ENCODE data around the gene ABCG4.
"Not testable (repeated sequence)": the region's sequence is repeated elsewhere in the genome, so short reads cannot be mapped to it uniquely, and the experiment has no call there.

ABCG4 gene

DNA sequence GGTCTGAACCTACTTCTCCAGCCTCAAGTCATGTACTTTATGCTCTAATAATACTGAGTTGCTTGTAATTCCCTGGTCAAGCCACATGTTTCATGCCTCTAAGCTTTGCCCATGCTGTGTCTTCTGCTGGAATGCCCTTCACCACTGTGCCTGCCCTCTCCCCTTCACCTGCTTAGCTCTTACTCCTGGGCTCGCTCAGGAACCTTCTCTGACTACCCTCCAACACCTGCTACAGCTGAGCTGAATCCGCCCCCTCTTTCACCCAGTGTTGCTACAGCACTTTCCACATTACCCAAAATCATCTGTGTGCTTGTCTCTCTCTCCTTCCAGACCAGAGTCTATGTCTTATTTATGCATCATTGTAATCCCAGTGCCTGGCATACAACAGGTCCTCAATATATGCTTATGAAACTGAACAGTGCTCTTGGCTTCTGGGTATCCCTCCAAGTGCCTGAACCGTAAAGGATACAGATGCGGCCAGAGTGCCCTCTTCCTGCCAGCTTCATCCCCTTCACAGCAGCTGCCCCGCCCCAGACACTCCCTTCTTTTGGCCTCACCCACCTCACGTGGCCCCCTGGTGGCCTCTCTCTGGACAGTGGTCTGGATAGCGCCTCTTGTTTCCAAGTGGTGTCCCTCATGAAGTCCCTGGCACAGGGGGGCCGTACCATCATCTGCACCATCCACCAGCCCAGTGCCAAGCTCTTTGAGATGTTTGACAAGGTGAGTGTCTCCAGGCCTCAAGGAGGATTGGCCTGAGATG lies 7.1 kb downstream of the ABCG4 start:
- no peak for DNase-seq

- no peak for DNase-seq
Measured at GRCh38 chr11:119156496-119156895, 7.6 kb downstream of the ABCG4 start.

DNA sequence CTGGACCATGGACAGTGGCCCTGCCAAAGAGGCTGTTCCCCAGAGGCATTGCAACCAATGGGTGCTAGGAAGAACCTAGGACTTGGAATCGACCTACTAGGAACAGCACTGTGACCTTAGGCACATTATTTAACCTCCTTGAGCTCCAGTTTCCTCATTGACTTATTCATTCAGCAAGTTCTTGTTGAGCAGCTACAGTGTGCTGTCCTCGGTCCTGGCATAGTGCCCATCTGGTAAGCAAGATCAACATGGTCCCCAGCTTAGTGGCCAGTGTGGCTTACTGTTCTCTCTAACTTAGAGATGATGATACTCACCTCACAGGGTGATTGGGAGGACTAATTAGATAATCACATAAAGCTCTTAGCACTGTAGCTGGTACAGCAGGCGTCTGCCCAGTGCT lies 8.2 kb downstream of the ABCG4 start:
- DNase-seq: no peak

DNA sequence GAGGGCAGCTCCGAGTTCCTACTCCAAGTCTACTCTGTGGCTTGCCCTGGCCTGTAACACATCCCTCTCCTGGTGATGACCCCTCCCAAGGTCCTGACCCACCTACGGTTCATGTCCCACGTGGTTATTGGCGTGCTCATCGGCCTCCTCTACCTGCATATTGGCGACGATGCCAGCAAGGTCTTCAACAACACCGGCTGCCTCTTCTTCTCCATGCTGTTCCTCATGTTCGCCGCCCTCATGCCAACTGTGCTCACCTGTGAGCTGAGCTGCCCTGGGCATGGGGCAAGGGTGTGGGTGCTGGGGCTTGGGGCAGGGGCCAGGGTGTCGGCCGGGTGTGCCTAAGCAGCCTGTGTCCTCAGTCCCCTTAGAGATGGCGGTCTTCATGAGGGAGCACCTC lies 9.6 kb downstream of the ABCG4 start:
- DNase-seq: no peak

DNA sequence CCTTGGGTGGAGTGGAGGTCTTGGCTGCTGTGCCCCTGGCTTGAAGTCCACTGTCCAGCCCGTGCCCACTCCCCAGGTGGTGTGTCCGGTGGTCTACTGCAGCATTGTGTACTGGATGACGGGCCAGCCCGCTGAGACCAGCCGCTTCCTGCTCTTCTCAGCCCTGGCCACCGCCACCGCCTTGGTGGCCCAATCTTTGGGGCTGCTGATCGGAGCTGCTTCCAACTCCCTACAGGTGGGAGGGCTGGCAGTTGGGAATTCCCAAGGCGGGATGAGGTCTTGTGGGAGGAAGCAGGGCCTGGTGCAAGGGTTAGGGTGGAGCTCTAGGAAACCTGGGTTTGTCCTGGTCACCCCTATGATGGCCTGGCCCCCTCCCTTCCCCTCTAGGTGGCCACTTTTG lies 11.3 kb downstream of the ABCG4 start:
- no peak for DNase-seq

DNA sequence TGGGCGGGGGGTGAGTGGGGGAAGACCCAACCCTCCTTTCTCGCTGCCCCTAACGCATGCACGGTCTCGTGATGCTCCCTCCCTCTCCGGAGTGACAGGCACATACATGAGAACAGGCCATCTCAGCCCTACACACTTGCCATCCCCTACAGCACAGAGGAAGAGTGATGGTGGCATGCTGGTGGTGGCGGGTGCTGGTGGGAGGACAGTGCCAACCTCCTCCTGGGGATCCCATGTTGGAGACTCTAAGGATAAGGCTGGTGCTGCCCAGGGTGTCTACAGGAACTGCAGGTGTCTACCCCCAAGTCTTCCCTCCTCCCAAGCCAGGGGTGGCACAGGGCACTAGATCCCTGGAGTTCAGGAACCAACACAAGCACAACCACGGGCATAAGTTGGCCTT lies 13.0 kb downstream of the ABCG4 start:
- no peak for DNase-seq

DNA sequence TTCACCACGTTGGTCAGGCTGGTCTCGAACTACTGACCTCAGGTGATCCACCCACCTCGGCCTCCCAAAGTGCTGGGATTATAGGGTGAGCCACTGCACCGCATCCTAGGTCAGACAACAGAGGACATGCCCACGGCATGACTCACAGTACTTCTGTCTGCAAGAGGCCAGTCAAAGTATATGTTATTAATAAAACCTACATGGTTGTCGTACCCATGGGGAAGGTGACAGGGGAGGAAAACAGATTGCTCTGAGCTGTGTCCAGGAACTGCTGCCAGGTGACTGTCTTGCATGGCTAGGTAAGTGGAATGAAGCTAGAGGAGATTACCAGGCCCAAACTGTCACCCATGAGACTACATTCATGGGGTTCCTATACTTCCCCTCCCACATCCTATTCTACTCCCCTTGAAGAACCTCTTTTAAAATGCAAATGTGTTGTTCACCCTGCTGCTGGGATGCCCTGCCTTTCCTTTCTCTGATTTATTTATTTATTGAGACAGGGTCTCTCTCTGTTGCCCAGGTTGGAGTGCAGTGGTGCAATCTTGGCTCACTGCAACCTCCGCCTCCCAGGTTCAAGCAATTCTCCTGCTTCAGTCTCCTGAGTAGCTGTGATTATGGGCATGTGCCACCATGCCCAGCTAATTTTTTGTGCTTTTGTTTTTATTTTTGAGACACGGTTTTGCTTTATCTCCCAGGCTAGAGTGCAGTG lies 17.7 kb downstream of the ABCG4 start:
- no peak for DNase-seq

- DNase-seq: not testable (repeated sequence)
Measured at GRCh38 chr11:119167077-119167458, 18.2 kb downstream of the ABCG4 start.

DNA sequence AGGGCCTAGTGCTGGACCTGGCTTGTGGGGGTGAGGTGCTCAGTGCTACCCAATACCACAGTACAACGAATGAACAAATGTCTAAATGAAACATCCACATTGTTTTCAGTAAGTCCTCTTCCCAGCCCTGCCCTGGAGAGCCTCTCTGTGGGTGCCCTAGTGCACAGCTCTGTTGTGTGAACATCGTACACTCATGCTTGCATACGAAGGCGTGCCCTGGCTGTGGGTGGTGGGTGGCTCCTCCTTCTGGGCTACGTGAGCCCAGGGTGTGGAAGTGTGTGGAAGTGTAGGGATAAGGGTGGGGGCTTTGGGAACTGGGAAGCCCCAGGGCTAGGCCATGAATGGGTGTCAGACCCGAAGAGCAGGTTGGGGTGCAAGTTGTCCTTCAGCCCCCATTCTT lies 19.1 kb downstream of the ABCG4 start:
- no peak for DNase-seq

- DNase-seq: peak; percentile 80
Measured at GRCh38 chr11:119168471-119169281, 19.8 kb downstream of the ABCG4 start, which contains the start of gene NLRX1. TSS of gene NLRX1 (plus strand) at chr11:119168725. CDS start at chr11:119171404, 2,679 bp downstream.

DNA sequence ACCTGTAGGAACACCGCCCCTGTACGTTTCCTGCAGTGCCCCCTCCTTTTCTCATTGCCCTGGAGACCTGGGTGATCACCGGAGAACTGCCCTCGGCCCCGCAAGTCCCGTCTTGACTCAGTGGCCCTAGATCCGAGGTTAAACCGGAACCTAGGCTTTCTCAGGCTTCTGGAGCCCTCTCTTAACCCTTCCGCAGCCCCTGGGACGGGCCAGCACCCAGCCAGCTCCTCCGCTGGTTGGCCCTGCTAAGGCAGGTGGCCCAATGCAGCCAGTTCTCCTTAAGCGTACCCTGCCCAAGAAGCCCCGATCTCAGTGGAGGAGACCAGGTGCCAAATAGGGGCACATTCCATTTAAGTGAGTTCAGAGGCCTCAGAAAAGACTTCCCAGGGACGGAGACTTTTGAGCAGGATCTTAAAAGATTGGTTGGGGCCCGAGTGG lies 20.4 kb downstream of the ABCG4 start:
- no peak for DNase-seq

DNA sequence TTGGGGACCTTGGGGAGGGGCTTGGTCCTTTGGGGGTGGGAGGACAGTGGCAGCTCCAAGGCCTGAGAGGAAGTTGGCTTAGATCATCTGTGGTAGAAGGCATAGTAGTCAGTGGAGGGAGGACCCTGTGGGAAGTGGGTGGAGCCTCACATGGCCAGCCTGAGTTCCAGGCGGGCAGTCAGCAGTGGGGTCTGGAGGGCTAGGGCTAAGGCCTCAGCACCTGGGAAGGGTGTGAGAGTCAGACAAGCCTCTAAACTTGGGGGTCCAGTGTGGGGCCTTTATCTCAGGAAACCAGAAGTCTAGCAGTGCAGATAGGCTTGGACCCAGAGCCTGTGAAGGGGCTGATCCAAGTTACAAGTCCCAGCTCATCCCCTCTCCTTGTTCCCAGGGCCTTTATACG lies 23.7 kb downstream of the ABCG4 start:
- no peak for DNase-seq

GRCh38 chr11:119173453-119173852 lies 24.6 kb downstream of the ABCG4 start:
- no peak for DNase-seq

GRCh38 chr11:119175493-119176077 lies 26.7 kb downstream of the ABCG4 start:
- DNase-seq: no peak

GRCh38 chr11:119178166-119178680 lies 29.4 kb downstream of the ABCG4 start:
- no peak for DNase-seq

- DNase-seq: no peak
Measured at GRCh38 chr11:119179342-119179741, 30.5 kb downstream of the ABCG4 start.

DNA sequence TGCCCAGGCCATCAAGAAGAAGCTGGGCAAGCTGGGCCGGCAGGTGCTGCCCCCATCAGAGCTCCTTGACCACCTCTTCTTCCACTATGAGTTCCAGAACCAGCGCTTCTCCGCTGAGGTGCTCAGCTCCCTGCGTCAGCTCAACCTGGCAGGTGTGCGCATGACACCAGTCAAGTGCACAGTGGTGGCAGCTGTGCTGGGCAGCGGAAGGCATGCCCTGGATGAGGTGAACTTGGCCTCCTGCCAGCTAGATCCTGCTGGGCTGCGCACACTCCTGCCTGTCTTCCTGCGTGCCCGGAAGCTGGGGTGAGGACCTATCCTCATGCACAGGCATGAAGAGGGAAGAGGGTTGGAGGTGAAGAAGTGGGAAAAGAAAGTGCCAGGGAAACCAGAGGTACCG lies 31.1 kb downstream of the ABCG4 start:
- DNase-seq: no peak

GRCh38 chr11:119180729-119181676 lies 32.2 kb downstream of the ABCG4 start:
- DNase-seq: no peak

DNA sequence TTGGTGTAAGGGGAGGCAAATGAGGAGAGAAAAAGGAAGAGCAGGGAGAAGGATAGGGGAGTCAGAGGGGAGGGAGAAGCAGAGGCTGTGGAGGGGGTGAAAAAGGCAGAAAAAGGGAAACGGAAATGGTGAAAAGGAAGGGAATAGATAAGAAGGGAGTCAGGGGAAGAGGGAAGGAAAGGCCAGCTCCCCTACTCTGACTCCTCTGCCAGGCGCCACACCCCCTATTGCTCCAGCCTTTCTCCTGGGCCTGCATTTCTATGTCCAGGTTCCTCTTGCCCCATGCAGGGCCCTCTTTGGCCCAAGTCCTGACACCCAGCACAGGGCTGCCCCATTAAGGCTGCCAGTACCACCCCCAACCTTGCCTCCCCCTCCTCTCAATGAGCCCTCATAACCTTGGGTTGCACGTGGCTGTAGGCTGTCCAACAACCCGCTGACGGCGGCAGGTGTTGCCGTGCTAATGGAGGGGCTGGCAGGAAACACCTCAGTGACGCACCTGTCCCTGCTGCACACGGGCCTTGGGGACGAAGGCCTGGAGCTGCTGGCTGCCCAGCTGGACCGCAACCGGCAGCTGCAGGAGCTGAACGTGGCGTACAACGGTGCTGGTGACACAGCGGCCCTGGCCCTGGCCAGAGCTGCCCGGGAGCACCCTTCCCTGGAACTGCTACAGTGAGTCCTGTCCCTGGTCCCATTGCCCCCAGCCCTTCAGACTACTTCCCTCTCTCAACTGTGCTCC lies 33.0 kb downstream of the ABCG4 start:
- DNase-seq: no peak

DNA sequence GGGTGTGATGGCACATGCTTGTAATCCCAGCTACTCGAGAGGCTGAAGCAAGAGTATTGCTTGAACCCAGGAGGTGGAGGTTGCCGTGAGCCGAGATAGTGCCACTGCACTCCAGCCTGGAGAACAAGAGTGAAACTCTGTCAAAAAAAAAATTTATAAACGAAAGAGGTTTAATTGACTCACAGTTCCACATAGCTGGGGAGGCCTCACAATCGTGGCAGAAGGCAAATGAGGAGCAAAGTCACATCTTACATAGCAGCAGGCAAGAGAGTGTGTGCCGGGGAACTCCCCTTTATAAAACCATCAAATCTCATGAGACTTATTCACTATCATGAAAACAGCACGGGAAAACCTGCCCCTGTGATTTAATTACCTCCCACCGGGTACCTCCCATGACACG lies 35.5 kb downstream of the ABCG4 start:
- DNase-seq: not testable (repeated sequence)

Measured in activated CD8-positive, alpha-beta memory T cell treated with anti-CD3 and anti-CD28 coated beads, Interleukin-2, amount 50 U/mL, for 4 hours (primary cell).